Vagina (tissue), 2 donors: ENCODE data around the gene PDGFRA.

Experiments used
- POLR2A ChIP-seq, 2 donors: fragments of 450-650 bp; IDR thresholded peaks; one replicate each; pipeline ENCODE4 v1.6.1; 2017; ENCODE audit warnings: antibody characterized with exemption in 2 of 2, mild to moderate bottlenecking in 2 of 2, moderate library complexity in 2 of 2
- TF ChIP-seq, protein P1 (sequence below), 3 experiments: fragments of 450-650 bp in 2 of 3; fragments of 200-600 bp in 1 of 3; sonication (generic) in 1 of 3; IDR thresholded peaks; one replicate each; pipeline ENCODE4 v1.5.1; 2017 to 2019; ENCODE audit warnings: antibody characterized with exemption in 3 of 3, mild to moderate bottlenecking in 2 of 3, moderate library complexity in 2 of 3

DNA sequence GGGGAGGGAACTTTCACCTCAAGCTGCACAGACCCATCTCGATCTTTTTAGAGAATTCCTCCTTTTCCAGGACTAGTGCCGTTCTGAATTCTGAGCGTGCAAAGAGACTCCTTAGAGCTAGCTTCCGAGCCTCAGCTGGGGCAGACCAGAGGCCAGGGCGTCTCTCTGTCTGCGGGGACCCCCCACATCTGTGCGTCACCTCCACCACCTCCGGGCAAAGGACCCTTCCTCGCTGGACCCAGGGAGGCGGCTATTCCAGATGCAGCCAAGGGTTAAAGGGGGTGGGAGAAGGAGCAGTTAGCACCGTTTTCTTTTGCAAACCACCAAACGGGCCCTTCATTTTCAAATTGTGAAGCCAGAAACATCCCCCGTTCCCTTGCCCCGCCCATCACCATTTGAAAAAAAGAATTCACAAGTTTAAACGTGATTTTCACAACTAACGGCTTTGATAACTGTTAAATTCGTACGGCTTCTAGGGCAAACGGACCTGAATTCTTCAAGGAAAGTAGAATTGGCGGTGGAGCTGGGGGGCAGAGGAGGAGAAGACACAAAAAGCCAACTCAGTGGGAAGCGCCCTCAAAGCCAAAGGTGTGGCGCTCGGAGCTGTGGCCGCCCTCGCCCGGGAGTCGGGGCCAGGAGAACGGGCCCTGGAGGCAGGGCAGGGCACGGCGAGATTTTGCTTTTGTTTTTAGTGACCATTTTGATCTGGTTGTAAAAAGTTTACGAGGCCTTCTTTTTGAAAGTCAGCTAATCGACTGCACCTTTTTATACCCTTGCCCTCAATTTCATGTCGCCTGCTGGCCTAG is 3.3 kb upstream of the PDGFRA start:
- no peak for TF ChIP-seq POLR2A (IDR thresholded peaks at IDR 0.05)
- TF ChIP-seq, protein P1, sequence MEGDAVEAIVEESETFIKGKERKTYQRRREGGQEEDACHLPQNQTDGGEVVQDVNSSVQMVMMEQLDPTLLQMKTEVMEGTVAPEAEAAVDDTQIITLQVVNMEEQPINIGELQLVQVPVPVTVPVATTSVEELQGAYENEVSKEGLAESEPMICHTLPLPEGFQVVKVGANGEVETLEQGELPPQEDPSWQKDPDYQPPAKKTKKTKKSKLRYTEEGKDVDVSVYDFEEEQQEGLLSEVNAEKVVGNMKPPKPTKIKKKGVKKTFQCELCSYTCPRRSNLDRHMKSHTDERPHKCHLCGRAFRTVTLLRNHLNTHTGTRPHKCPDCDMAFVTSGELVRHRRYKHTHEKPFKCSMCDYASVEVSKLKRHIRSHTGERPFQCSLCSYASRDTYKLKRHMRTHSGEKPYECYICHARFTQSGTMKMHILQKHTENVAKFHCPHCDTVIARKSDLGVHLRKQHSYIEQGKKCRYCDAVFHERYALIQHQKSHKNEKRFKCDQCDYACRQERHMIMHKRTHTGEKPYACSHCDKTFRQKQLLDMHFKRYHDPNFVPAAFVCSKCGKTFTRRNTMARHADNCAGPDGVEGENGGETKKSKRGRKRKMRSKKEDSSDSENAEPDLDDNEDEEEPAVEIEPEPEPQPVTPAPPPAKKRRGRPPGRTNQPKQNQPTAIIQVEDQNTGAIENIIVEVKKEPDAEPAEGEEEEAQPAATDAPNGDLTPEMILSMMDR (IDR thresholded peaks at IDR 0.05), result no peak
